Transverse colon (tissue), 4 donors: ENCODE data around the gene MEF2D.

Experiments used
- CTCF ChIP-seq, 5 experiments: fragments of 200-600 bp in 3 of 5; fragments of 450-650 bp in 2 of 5; sonication (generic) in 3 of 5; IDR thresholded peaks; 1 replicate in 2 of 5; 2 replicates in 3 of 5; pipeline ENCODE4 v1.5.1; 2016 to 2017; ENCODE audit warnings: antibody characterized with exemption in 5 of 5, inconsistent platforms in 3 of 5, mild to moderate bottlenecking in 2 of 5, moderate library complexity in 1 of 5
- EP300 ChIP-seq: sonication (generic); formaldehyde crosslinking; IDR thresholded peaks from one replicate; pipeline ENCODE4 v1.6.1; 2017; ENCODE audit warnings: antibody characterized with exemption, low read depth
- POLR2A ChIP-seq: fragments of 450-650 bp; IDR thresholded peaks from one replicate; pipeline ENCODE4 v1.6.1; 2016; ENCODE audit warnings: antibody characterized with exemption, mild to moderate bottlenecking, moderate library complexity
- POLR2AphosphoS5 ChIP-seq, 3 donors: sonication (generic); formaldehyde crosslinking; IDR thresholded peaks; one replicate each; pipeline ENCODE4 v1.6.1; 2016; ENCODE audit warnings: antibody characterized with exemption in 3 of 3

DNA sequence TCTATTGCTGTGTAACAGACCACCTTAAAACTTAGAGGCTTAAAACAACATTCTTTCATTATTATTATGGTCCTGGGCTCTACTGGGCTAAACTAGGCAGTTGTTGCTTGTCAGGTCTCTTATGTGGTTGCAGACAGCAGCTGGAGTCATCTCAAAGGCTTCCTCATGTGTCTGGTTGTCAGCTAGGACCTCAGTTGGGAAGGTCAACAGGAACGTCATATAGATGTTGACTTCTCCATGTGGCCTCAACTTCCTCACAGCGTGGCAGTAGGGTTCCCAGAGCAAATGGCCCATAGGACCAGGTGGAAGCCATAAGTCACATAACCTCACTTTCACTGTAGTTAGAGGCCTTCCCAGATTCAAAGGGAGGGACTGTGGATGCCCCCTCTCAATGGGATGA, 15.4 kb upstream of the MEF2D start:
- TF ChIP-seq CTCF (IDR thresholded peaks at IDR 0.05) (no peak), POLR2AphosphoS5 (IDR thresholded peaks at IDR 0.05) (no peak), EP300 (no peak), POLR2A (no peak)
